SK-N-MC (cell line): ENCODE data around the gene KIF18A.

Experiments
- EZH2 ChIP-seq: fragments of 200-600 bp; sonication (generic); IDR thresholded peaks from one replicate; pipeline ENCODE4 v1.6.1; 2017; ENCODE audit warnings: antibody characterized with exemption
- POLR2AphosphoS5 ChIP-seq: IDR thresholded peaks from 2 replicates; pipeline ENCODE4 v1.6.1; 2012; ENCODE audit warnings: mild to moderate bottlenecking, low read depth, low read length, borderline replicate concordance

- TF ChIP-seq EZH2 (no peak), POLR2AphosphoS5 (no peak)
These were observed 9.7 kb downstream of the KIF18A start for GRCh38 chr11:28098257-28098656.
